ENCODE measurements around the gene FGL2. TPM values are rescaled to one million over a fixed set of nuclear protein-coding genes. Genes with fewer than 3 reads are reported as not detected.
"Not testable (repeated sequence)": the region's sequence is repeated elsewhere in the genome, so short reads cannot be mapped to it uniquely, and the experiment has no call there.

Gene FGL2
- polyA plus RNA-seq, 1 donor: 50.6 TPM

- H3K27me3 ChIP-seq (ENCODE audit: control insufficient read depth, insufficient read depth, low read length): no peaks in the 10 kb centered on the region
- no peaks in the 10 kb centered on the region for H3K9me3 ChIP-seq (ENCODE audit: control insufficient read depth, low read depth, low read length)
- H3K4me3 ChIP-seq (ENCODE audit: low read length): no peak overlapping the region
- H3K36me3 ChIP-seq (ENCODE audit: control insufficient read depth, insufficient read depth, low read length): peaks cover 5% of the 10 kb centered on the region
- H3K4me1 ChIP-seq (ENCODE audit: control insufficient read depth, insufficient read depth, low read length): peaks cover 3% of the 10 kb centered on the region
- no peak for DNase-seq
- H3K27ac ChIP-seq (ENCODE audit: low read length): no peak overlapping the region
- WGBS (ENCODE audit: insufficient coverage, low lambda C conversion rate): no CpG with 5 or more reads among the region's 3 CpGs
Observed at GRCh38 chr7:77239471-77239870, 39.9 kb upstream of the FGL2 start.

- Histone ChIP-seq H3K4me3 (ENCODE audit: low read length) (no peak overlapping the region), H3K36me3 (ENCODE audit: control insufficient read depth, insufficient read depth, low read length) (peaks cover 5% of the 10 kb centered on the region), H3K4me1 (ENCODE audit: control insufficient read depth, insufficient read depth, low read length) (peaks cover 3% of the 10 kb centered on the region), H3K9me3 (ENCODE audit: control insufficient read depth, low read depth, low read length) (no peaks in the 10 kb centered on the region), H3K27ac (ENCODE audit: low read length) (no peak overlapping the region), H3K27me3 (ENCODE audit: control insufficient read depth, insufficient read depth, low read length) (no peaks in the 10 kb centered on the region)
- WGBS (ENCODE audit: insufficient coverage, low lambda C conversion rate): no CpG with 5 or more reads among the region's 2 CpGs
- DNase-seq: peak in 1 of 2 donors; percentile 9
Observed at GRCh38 chr7:77238703-77239136, 39.1 kb upstream of the FGL2 start.

GRCh38 chr7:77235276-77235675 lies 35.7 kb upstream of the FGL2 start:
- peaks cover 6% of the 10 kb centered on the region for H3K9me3 ChIP-seq (ENCODE audit: control insufficient read depth, low read depth, low read length)
- H3K4me3 ChIP-seq (ENCODE audit: low read length): no peak overlapping the region
- 100% methylated on average over 2 of the region's 2 CpGs for WGBS (ENCODE audit: insufficient coverage, low lambda C conversion rate)
- no peak overlapping the region for H3K27ac ChIP-seq (ENCODE audit: low read length)
- no peaks in the 10 kb centered on the region for H3K27me3 ChIP-seq (ENCODE audit: control insufficient read depth, insufficient read depth, low read length)
- peaks cover 5% of the 10 kb centered on the region for H3K36me3 ChIP-seq (ENCODE audit: control insufficient read depth, insufficient read depth, low read length)
- H3K4me1 ChIP-seq (ENCODE audit: control insufficient read depth, insufficient read depth, low read length): no peaks in the 10 kb centered on the region
- DNase-seq: no peak

GRCh38 chr7:77232467-77232866 lies 32.8 kb upstream of the FGL2 start:
- no peak for DNase-seq
- Histone ChIP-seq H3K27ac (ENCODE audit: low read length) (no peak overlapping the region), H3K27me3 (ENCODE audit: control insufficient read depth, insufficient read depth, low read length) (no peaks in the 10 kb centered on the region), H3K36me3 (ENCODE audit: control insufficient read depth, insufficient read depth, low read length) (peaks cover 5% of the 10 kb centered on the region), H3K4me1 (ENCODE audit: control insufficient read depth, insufficient read depth, low read length) (no peaks in the 10 kb centered on the region), H3K9me3 (ENCODE audit: control insufficient read depth, low read depth, low read length) (peaks cover 8% of the 10 kb centered on the region), H3K4me3 (ENCODE audit: low read length) (no peak overlapping the region)
- WGBS (ENCODE audit: insufficient coverage, low lambda C conversion rate): no CpG with 5 or more reads among the region's 2 CpGs

GRCh38 chr7:77228795-77229194 lies 29.2 kb upstream of the FGL2 start:
- not testable (repeated sequence) for H3K9me3 ChIP-seq (ENCODE audit: control insufficient read depth, low read depth, low read length)

GRCh38 chr7:77226357-77226839 lies 26.8 kb upstream of the FGL2 start:
- peaks cover 8% of the 10 kb centered on the region for H3K4me1 ChIP-seq (ENCODE audit: control insufficient read depth, insufficient read depth, low read length)

More at GRCh38 chr7:77228795-77229194, 29.2 kb upstream of the FGL2 start:
- not testable (repeated sequence) for H3K27ac ChIP-seq (ENCODE audit: low read length); H3K4me3 ChIP-seq (ENCODE audit: low read length); H3K4me1 ChIP-seq (ENCODE audit: control insufficient read depth, insufficient read depth, low read length); DNase-seq; H3K36me3 ChIP-seq (ENCODE audit: control insufficient read depth, insufficient read depth, low read length); H3K27me3 ChIP-seq (ENCODE audit: control insufficient read depth, insufficient read depth, low read length)

GRCh38 chr7:77223261-77223660 lies 23.6 kb upstream of the FGL2 start:
- Histone ChIP-seq H3K4me1 (ENCODE audit: control insufficient read depth, insufficient read depth, low read length) (peaks cover 8% of the 10 kb centered on the region), H3K27me3 (ENCODE audit: control insufficient read depth, insufficient read depth, low read length) (no peaks in the 10 kb centered on the region), H3K27ac (ENCODE audit: low read length) (no peak overlapping the region), H3K36me3 (ENCODE audit: control insufficient read depth, insufficient read depth, low read length) (no peaks in the 10 kb centered on the region), H3K4me3 (ENCODE audit: low read length) (no peak overlapping the region), H3K9me3 (ENCODE audit: control insufficient read depth, low read depth, low read length) (no peaks in the 10 kb centered on the region)
- WGBS (ENCODE audit: insufficient coverage, low lambda C conversion rate): 77% methylated on average over 2 of the region's 2 CpGs
- DNase-seq: no peak

More at GRCh38 chr7:77226357-77226839, 26.8 kb upstream of the FGL2 start:
- WGBS (ENCODE audit: insufficient coverage, low lambda C conversion rate): no CpG with 5 or more reads among the region's 1 CpG
- Histone ChIP-seq H3K27ac (ENCODE audit: low read length) (peak overlapping the region; percentile 52), H3K4me3 (ENCODE audit: low read length) (no peak overlapping the region), H3K27me3 (ENCODE audit: control insufficient read depth, insufficient read depth, low read length) (no peaks in the 10 kb centered on the region), H3K9me3 (ENCODE audit: control insufficient read depth, low read depth, low read length) (peaks cover 8% of the 10 kb centered on the region), H3K36me3 (ENCODE audit: control insufficient read depth, insufficient read depth, low read length) (no peaks in the 10 kb centered on the region)
- peak in 1 of 2 donors; percentile 72 for DNase-seq

GRCh38 chr7:77222819-77223218 lies 23.2 kb upstream of the FGL2 start:
- Histone ChIP-seq H3K9me3 (ENCODE audit: control insufficient read depth, low read depth, low read length) (no peaks in the 10 kb centered on the region), H3K27ac (ENCODE audit: low read length) (no peak overlapping the region), H3K4me3 (ENCODE audit: low read length) (no peak overlapping the region), H3K27me3 (ENCODE audit: control insufficient read depth, insufficient read depth, low read length) (no peaks in the 10 kb centered on the region), H3K4me1 (ENCODE audit: control insufficient read depth, insufficient read depth, low read length) (peaks cover 8% of the 10 kb centered on the region), H3K36me3 (ENCODE audit: control insufficient read depth, insufficient read depth, low read length) (no peaks in the 10 kb centered on the region)
- DNase-seq: no peak
- no CpG with 5 or more reads among the region's 4 CpGs for WGBS (ENCODE audit: insufficient coverage, low lambda C conversion rate)

- no peaks in the 10 kb centered on the region for H3K27me3 ChIP-seq (ENCODE audit: control insufficient read depth, insufficient read depth, low read length)
- H3K36me3 ChIP-seq (ENCODE audit: control insufficient read depth, insufficient read depth, low read length): no peaks in the 10 kb centered on the region
- H3K4me3 ChIP-seq (ENCODE audit: low read length): no peak overlapping the region
- no peak overlapping the region for H3K27ac ChIP-seq (ENCODE audit: low read length)
- WGBS (ENCODE audit: insufficient coverage, low lambda C conversion rate): no CpG with 5 or more reads among the region's 4 CpGs
- H3K9me3 ChIP-seq (ENCODE audit: control insufficient read depth, low read depth, low read length): no peaks in the 10 kb centered on the region
- no peak for DNase-seq
- H3K4me1 ChIP-seq (ENCODE audit: control insufficient read depth, insufficient read depth, low read length): peaks cover 7% of the 10 kb centered on the region
Observed at GRCh38 chr7:77222065-77222464, 22.4 kb upstream of the FGL2 start.

GRCh38 chr7:77219701-77220331 lies 20.2 kb upstream of the FGL2 start:
- H3K27ac ChIP-seq (ENCODE audit: low read length): not testable (repeated sequence)
- 72% methylated on average over 4 of the region's 10 CpGs for WGBS (ENCODE audit: insufficient coverage, low lambda C conversion rate)

More at GRCh38 chr7:77219701-77220331, 20.2 kb upstream of the FGL2 start:
- peak in 1 of 2 donors; percentile 38 for DNase-seq
- not testable (repeated sequence) for H3K27me3 ChIP-seq (ENCODE audit: control insufficient read depth, insufficient read depth, low read length); H3K9me3 ChIP-seq (ENCODE audit: control insufficient read depth, low read depth, low read length); H3K36me3 ChIP-seq (ENCODE audit: control insufficient read depth, insufficient read depth, low read length); H3K4me1 ChIP-seq (ENCODE audit: control insufficient read depth, insufficient read depth, low read length); H3K4me3 ChIP-seq (ENCODE audit: low read length)

Measured in large intestine (tissue), 3 donors.